ENCODE measurements around the gene SEZ6. TPM values are rescaled to one million over a fixed set of nuclear protein-coding genes. Genes with fewer than 3 reads are reported as not detected.

SEZ6 gene
- total and polyA plus RNA-seq, 7 donors, result 0.04 TPM; not detected in 6

GRCh38 chr17:28942925-28943324 lies 62.9 kb downstream of the SEZ6 start:
- WGBS, 3 donors, result 90 to 92% (median 92%) methylated on average over 2 of the region's 2 CpGs
- DNase-seq (no peak), ATAC-seq (no peak)
- Histone ChIP-seq H3K9me3 (no peaks in the 10 kb centered on the region), H3K27ac (peak overlapping the region; percentile 80), H3K27me3 (ENCODE audit: insufficient read depth in 3 of 3, low read length in 2 of 3) (no peaks in the 10 kb centered on the region), H3K4me3 (no peak overlapping the region), H3K4me1 (peaks cover 98% of the 10 kb centered on the region), H3K36me3 (ENCODE audit: insufficient read depth in 1 of 2, low read depth in 1 of 2) (peaks cover 0 to 4% of the 10 kb centered on the region in 2 donors)
- intact Hi-C loops (cut with DNase I), result no loop called here
- TF ChIP-seq, protein P1, sequence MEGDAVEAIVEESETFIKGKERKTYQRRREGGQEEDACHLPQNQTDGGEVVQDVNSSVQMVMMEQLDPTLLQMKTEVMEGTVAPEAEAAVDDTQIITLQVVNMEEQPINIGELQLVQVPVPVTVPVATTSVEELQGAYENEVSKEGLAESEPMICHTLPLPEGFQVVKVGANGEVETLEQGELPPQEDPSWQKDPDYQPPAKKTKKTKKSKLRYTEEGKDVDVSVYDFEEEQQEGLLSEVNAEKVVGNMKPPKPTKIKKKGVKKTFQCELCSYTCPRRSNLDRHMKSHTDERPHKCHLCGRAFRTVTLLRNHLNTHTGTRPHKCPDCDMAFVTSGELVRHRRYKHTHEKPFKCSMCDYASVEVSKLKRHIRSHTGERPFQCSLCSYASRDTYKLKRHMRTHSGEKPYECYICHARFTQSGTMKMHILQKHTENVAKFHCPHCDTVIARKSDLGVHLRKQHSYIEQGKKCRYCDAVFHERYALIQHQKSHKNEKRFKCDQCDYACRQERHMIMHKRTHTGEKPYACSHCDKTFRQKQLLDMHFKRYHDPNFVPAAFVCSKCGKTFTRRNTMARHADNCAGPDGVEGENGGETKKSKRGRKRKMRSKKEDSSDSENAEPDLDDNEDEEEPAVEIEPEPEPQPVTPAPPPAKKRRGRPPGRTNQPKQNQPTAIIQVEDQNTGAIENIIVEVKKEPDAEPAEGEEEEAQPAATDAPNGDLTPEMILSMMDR (IDR thresholded peaks at IDR 0.05), result no peak

DNA sequence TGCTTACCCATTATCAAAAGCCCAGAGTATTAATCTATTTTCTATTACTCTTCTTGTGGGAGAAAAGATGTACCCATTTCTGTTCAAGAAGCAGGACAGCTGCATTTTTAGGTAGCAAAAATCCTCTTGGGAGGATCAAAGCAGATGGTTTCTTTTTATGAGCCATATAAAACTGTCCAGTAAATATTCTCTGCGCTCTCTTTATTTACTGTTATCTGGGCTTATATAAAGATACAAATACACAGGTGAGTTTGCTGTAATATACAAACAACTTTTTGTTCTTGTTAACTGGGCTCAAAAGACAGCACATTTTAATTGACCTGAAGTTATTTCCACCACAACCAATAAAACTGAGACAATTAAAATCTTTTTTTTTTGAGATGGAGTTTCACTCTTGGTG lies 64.6 kb downstream of the SEZ6 start:
- no peak for ATAC-seq
- H3K27ac ChIP-seq, result peak overlapping the region; percentile 80
- DNase-seq, result no peak
- intact Hi-C loops (cut with DNase I), result no loop called here
- H3K4me1 ChIP-seq, result peaks cover 98% of the 10 kb centered on the region
- H3K27me3 ChIP-seq (ENCODE audit: insufficient read depth in 3 of 3, low read length in 2 of 3), result no peaks in the 10 kb centered on the region
- peaks cover 0 to 4% of the 10 kb centered on the region in 2 donors for H3K36me3 ChIP-seq (ENCODE audit: insufficient read depth in 1 of 2, low read depth in 1 of 2)
- TF ChIP-seq, protein P1 (IDR thresholded peaks at IDR 0.05), result no peak
- 78 to 91% (median 83%) methylated on average over 1 of the region's 1 CpG for WGBS, 3 donors
- H3K4me3 ChIP-seq, result no peak overlapping the region
- no peaks in the 10 kb centered on the region for H3K9me3 ChIP-seq

- Histone ChIP-seq H3K4me1 (peaks cover 98% of the 10 kb centered on the region), H3K9me3 (no peaks in the 10 kb centered on the region), H3K36me3 (ENCODE audit: insufficient read depth in 1 of 2, low read depth in 1 of 2) (peaks cover 0 to 4% of the 10 kb centered on the region in 2 donors), H3K27ac (peak overlapping the region; percentile 80), H3K4me3 (no peak overlapping the region), H3K27me3 (ENCODE audit: insufficient read depth in 3 of 3, low read length in 2 of 3) (no peaks in the 10 kb centered on the region)
- ATAC-seq, result peak; percentile 60 to 84 (median 78)
- TF ChIP-seq, protein P1 (IDR thresholded peaks at IDR 0.05), result no peak
- 6 to 10% (median 6%) methylated on average over 3 of the region's 3 CpGs for WGBS, 3 donors
- peak; percentile 39 to 80 for DNase-seq
- intact Hi-C loops (cut with DNase I), result no loop called here
Measured at GRCh38 chr17:28940675-28941074, 65.2 kb downstream of the SEZ6 start.

DNA sequence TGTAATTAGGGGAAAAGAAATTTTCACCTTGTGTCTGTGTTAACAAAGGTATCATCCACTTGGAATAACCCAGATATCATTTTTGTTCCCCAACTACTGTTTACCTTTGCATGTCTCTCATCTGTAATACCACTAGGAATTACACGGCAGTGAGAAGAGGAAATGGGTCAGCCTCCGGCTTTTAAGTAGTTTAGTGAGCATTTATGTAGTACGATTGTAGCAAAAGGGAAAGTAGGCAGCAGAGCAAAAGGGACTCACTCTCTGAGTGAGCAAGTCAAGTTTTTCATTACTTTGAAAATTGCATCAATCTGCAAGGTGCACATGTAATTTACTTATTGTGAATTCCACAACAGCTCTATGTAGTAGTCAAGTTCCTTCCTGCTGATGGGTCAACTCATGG lies 65.7 kb downstream of the SEZ6 start:
- Histone ChIP-seq H3K9me3 (no peaks in the 10 kb centered on the region), H3K27me3 (ENCODE audit: insufficient read depth in 3 of 3, low read length in 2 of 3) (no peaks in the 10 kb centered on the region), H3K36me3 (ENCODE audit: insufficient read depth in 1 of 2, low read depth in 1 of 2) (peaks cover 0 to 4% of the 10 kb centered on the region in 2 donors), H3K27ac (peak overlapping the region; percentile 80), H3K4me1 (peaks cover 98% of the 10 kb centered on the region), H3K4me3 (no peak overlapping the region)
- TF ChIP-seq, protein P1 (IDR thresholded peaks at IDR 0.05), result no peak
- intact Hi-C loops (cut with DNase I), result no loop called here
- no peak for DNase-seq
- 40 to 55% (median 40%) methylated on average over 3 of the region's 3 CpGs for WGBS, 3 donors
- ATAC-seq, result no peak

GRCh38 chr17:28938552-28938951 lies 67.3 kb downstream of the SEZ6 start:
- TF ChIP-seq, protein P1 (IDR thresholded peaks at IDR 0.05), result no peak
- Histone ChIP-seq H3K4me3 (no peak overlapping the region), H3K27me3 (ENCODE audit: insufficient read depth in 3 of 3, low read length in 2 of 3) (no peaks in the 10 kb centered on the region), H3K9me3 (no peaks in the 10 kb centered on the region), H3K4me1 (peaks cover 89% of the 10 kb centered on the region), H3K36me3 (ENCODE audit: insufficient read depth in 1 of 2, low read depth in 1 of 2) (peaks cover 0 to 4% of the 10 kb centered on the region in 2 donors), H3K27ac (peak overlapping the region; percentile 80)
- intact Hi-C loops (cut with DNase I), result no loop called here
- ATAC-seq (peak; percentile 81 to 86 (median 82)), DNase-seq (peak in 1 of 2 donors; percentile 29)
